ENCODE measurements around the gene SERPINB6. TPM values are rescaled to one million over a fixed set of nuclear protein-coding genes. Genes with fewer than 3 reads are reported as not detected.

The SERPINB6 gene
- total and polyA plus RNA-seq, 2 of the 4 experiments (the other 2 are of a cell fraction): 37.1 to 91.1 TPM

- Histone ChIP-seq H3K27me3 (ENCODE audit: control insufficient read depth, insufficient read depth, low read length) (no peaks in the 10 kb centered on the region), H2BK15ac (ENCODE audit: low read depth, low read length) (peak overlapping the region; percentile 99), H4K20me1 (ENCODE audit: insufficient read depth, low read length) (no peaks in the 10 kb centered on the region), H3K4me1 (ENCODE audit: control insufficient read depth, insufficient read depth, low read length) (peaks cover 14% of the 10 kb centered on the region), H4K5ac (ENCODE audit: low read depth, low read length) (no peak overlapping the region), H4K91ac (ENCODE audit: insufficient read depth, low read depth, low read length) (peak overlapping the region; percentile 50; the same call in 1 of the 2 replicates), H3K4me2 (ENCODE audit: low read depth, low read length) (no peak overlapping the region), H3K14ac (replicated peaks; ENCODE audit: low read depth, low read length) (0 out of 2 replicates have a peak overlapping the region, but pooled peaks have one; percentile 18), H2AFZ (replicated peaks; ENCODE audit: low read length, poor library complexity) (peak overlapping the region; percentile 51), H3K36me3 (ENCODE audit: control insufficient read depth, insufficient read depth, low read length) (no peaks in the 10 kb centered on the region), H3K4ac (ENCODE audit: low read depth, low read length) (peak overlapping the region; percentile 87), H2BK120ac (ENCODE audit: low read depth, low read length) (peak overlapping the region; percentile 95), H2AK9ac (replicated peaks; ENCODE audit: low read depth, low read length, poor library complexity) (no peak overlapping the region), H3K9ac (ENCODE audit: low read depth, low read length) (no peak overlapping the region), H4K8ac (ENCODE audit: low read depth in 2 of 2, low read length in 2 of 2) (peak overlapping the region; percentile 17 to 71; a peak in 2 of 4 replicates), H2BK20ac (ENCODE audit: low read depth, low read length) (peak overlapping the region; percentile 95), H2BK5ac (ENCODE audit: low read depth, low read length, poor library complexity, severe bottlenecking) (peak overlapping the region; percentile 83), H3K23ac (ENCODE audit: low read depth, low read length) (peak overlapping the region; percentile 50), H3K79me1 (ENCODE audit: low read depth in 1 of 2, low read length in 2 of 2) (peaks cover 0 to 20% of the 10 kb centered on the region in 2 experiments; a peak in 2 of 4 replicates), H3K18ac (ENCODE audit: low read depth, low read length) (peak overlapping the region; percentile 22; the same call in 1 of the 2 replicates), H2AK5ac (ENCODE audit: low read depth, low read length) (peak overlapping the region; percentile 70; the same call in 1 of the 2 replicates), H3K56ac (ENCODE audit: extremely low read depth, insufficient read depth, low read length) (0 out of 2 replicates have a peak overlapping the region, but pooled peaks have one; percentile 84), H3K9me1 (ENCODE audit: insufficient read depth, low read length) (peaks cover 5% of the 10 kb centered on the region), H3K27ac (ENCODE audit: insufficient read depth, low read length) (peak overlapping the region; percentile 92; the same call in 1 of the 2 replicates), H3K4me3 (ENCODE audit: insufficient read depth, low read depth, low read length) (no peak overlapping the region), H3K9me3 (ENCODE audit: control insufficient read depth, insufficient read depth, low read length) (no peaks in the 10 kb centered on the region)
- intact Hi-C loops (cut with micrococcal nuclease) (no loop called here), in situ Hi-C loops (cut with MboI; ENCODE audit: low sequenced_read_pairs) (no loop called here), dilution Hi-C loops (cut with HindIII; ENCODE audit: low sequenced_read_pairs, unreplicated experiment) (no loop called here)
- ATAC-seq (ENCODE audit: low read depth): no peak
- WGBS, 2 experiments (ENCODE audit: extremely low coverage in 2 of 2, insufficient read length in 1 of 2): no CpG with 5 or more reads among the region's 5 CpGs
- POLR2A ChIA-PET (ENCODE audit: unreplicated experiment): no interaction called here
- no TSS peak for BruUV-seq (replicated peaks)
- TF ChIP-seq, protein P1, sequence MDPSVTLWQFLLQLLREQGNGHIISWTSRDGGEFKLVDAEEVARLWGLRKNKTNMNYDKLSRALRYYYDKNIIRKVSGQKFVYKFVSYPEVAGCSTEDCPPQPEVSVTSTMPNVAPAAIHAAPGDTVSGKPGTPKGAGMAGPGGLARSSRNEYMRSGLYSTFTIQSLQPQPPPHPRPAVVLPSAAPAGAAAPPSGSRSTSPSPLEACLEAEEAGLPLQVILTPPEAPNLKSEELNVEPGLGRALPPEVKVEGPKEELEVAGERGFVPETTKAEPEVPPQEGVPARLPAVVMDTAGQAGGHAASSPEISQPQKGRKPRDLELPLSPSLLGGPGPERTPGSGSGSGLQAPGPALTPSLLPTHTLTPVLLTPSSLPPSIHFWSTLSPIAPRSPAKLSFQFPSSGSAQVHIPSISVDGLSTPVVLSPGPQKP (IDR thresholded peaks at IDR 0.05; ENCODE audit: borderline replicate concordance, low read depth, low read length): no peak
- TF ChIP-seq, protein P2, sequence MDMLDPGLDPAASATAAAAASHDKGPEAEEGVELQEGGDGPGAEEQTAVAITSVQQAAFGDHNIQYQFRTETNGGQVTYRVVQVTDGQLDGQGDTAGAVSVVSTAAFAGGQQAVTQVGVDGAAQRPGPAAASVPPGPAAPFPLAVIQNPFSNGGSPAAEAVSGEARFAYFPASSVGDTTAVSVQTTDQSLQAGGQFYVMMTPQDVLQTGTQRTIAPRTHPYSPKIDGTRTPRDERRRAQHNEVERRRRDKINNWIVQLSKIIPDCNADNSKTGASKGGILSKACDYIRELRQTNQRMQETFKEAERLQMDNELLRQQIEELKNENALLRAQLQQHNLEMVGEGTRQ (IDR thresholded peaks at IDR 0.05; ENCODE audit: low read depth, low read length): no peak
- TF ChIP-seq RFX5 (IDR thresholded peaks at IDR 0.05; ENCODE audit: low read depth, low read length): no peak
- no peak for TF ChIP-seq SMC3 (IDR thresholded peaks at IDR 0.05; ENCODE audit: low read depth, low read length)
- TF ChIP-seq MXI1 (IDR thresholded peaks at IDR 0.05; ENCODE audit: borderline replicate concordance, low read depth, low read length): no peak
- TF ChIP-seq CHD1 (IDR thresholded peaks at IDR 0.05; ENCODE audit: low read depth, low read length): no peak
- TF ChIP-seq POLR2A (IDR thresholded peaks at IDR 0.05; ENCODE audit: low read depth, low read length): no peak
- TF ChIP-seq MAFK (IDR thresholded peaks at IDR 0.05; ENCODE audit: low read depth, low read length): no peak
- TF ChIP-seq MAZ (IDR thresholded peaks at IDR 0.05; ENCODE audit: borderline replicate concordance, low read depth, low read length): no peak
- no peak for TF ChIP-seq RCOR1 (IDR thresholded peaks at IDR 0.05; ENCODE audit: insufficient replicate concordance, low read length)
- TF ChIP-seq RAD21 (IDR thresholded peaks at IDR 0.05; ENCODE audit: low read length): no peak
- TF ChIP-seq FOS (IDR thresholded peaks at IDR 0.05; ENCODE audit: low read depth, low read length): no peak
- CTCF ChIA-PET: interaction anchor here (1.3 to 2.9 kb wide), 2 partner anchors 13 to 24 kb away, joined by 4 to 9 read pairs; no protein-coding TSS in a partner anchor
- no peak for DNase-seq
These were observed 4.7 kb upstream of the SERPINB6 start for GRCh38 chr6:2976060-2976459.
